ENCODE measurements around the gene PDIA5. TPM values are rescaled to one million over a fixed set of nuclear protein-coding genes. Genes with fewer than 3 reads are reported as not detected.

PDIA5 gene
- total RNA-seq, 1 experiment from 2014 or later, result 50.8 TPM

DNA sequence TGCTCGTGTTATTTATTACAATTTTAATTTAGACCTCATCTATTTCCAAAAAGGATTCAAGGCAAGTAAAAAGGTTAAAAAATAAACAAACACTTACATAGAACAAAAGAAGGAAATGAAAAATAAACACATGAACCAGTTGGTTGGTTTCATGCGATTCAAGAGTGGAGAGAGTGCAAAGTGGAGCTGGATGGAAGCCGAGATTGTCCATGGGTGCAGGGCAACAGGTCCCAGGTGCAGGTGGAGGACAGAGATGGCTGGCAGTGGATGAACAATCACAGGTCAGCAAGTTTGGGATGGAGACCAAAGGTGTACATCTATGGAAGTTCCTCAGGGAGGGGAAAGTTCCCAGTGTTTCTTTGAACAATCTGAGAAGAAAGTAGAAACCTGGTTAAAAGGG is 27.6 kb upstream of the PDIA5 start:
- Histone ChIP-seq H3K27me3 (ENCODE audit: insufficient read depth, low read length) (0 out of 2 replicates have a peak, but pooled peaks cover 4% of the 10 kb centered on the region), H3K9ac (ENCODE audit: low read length) (no peak overlapping the region), H3K27ac (ENCODE audit: low read depth, low read length) (no peak overlapping the region), H3K4me1 (ENCODE audit: control insufficient read depth in 1 of 2, insufficient read depth in 2 of 2, low read length in 2 of 2) (no peaks in the 10 kb centered on the region), H4K20me1 (ENCODE audit: insufficient read depth) (no peaks in the 10 kb centered on the region), H2AFZ (ENCODE audit: low read depth, low read length, poor library complexity, severe bottlenecking) (no peak overlapping the region), H3K4me2 (ENCODE audit: low read length) (no peak overlapping the region), H3K9me2 (ENCODE audit: insufficient read depth) (no peaks in the 10 kb centered on the region), H3K36me3 (ENCODE audit: control insufficient read depth in 1 of 2, insufficient read depth in 2 of 2, low read length in 2 of 2) (no peaks in the 10 kb centered on the region), H3K4me3 (replicated peaks in 1 of 2; ENCODE audit: low read depth in 1 of 2, low read length in 2 of 2) (no peak overlapping the region), H3K9me3 (ENCODE audit: control insufficient read depth in 1 of 2, insufficient read depth in 1 of 2, low read depth in 1 of 2, low read length in 2 of 2) (no peaks in the 10 kb centered on the region), H3K79me2 (ENCODE audit: insufficient read depth, low read length) (no peaks in the 10 kb centered on the region)
- ChIA-PET RAD21 (ENCODE audit: low non-redundant PET in 1 of 2, low total read pairs in 2 of 2, uncharacterized antibody in 2 of 2, unreplicated experiment in 2 of 2) (no interaction called here), CTCF (no interaction called here), POLR2A (no interaction called here)
- DNase-seq (ENCODE audit: low read depth, low spot score) (no peak), ATAC-seq (no peak)
- BruUV-seq (replicated peaks), result no TSS peak
- TF ChIP-seq TCF7L2 (IDR thresholded peaks at IDR 0.05; ENCODE audit: borderline replicate concordance, extremely low read depth, insufficient read depth, insufficient read length), result no peak
- no peak for TF ChIP-seq FOSL1 (IDR thresholded peaks at IDR 0.05; ENCODE audit: low read depth)
- TF ChIP-seq, protein P1, sequence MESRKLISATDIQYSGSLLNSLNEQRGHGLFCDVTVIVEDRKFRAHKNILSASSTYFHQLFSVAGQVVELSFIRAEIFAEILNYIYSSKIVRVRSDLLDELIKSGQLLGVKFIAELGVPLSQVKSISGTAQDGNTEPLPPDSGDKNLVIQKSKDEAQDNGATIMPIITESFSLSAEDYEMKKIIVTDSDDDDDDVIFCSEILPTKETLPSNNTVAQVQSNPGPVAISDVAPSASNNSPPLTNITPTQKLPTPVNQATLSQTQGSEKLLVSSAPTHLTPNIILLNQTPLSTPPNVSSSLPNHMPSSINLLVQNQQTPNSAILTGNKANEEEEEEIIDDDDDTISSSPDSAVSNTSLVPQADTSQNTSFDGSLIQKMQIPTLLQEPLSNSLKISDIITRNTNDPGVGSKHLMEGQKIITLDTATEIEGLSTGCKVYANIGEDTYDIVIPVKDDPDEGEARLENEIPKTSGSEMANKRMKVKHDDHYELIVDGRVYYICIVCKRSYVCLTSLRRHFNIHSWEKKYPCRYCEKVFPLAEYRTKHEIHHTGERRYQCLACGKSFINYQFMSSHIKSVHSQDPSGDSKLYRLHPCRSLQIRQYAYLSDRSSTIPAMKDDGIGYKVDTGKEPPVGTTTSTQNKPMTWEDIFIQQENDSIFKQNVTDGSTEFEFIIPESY (IDR thresholded peaks at IDR 0.05; ENCODE audit: extremely low read depth, insufficient replicate concordance, low read length), result no peak
- no peak for TF ChIP-seq EZH2 (IDR thresholded peaks at IDR 0.05)
- TF ChIP-seq, protein P2, sequence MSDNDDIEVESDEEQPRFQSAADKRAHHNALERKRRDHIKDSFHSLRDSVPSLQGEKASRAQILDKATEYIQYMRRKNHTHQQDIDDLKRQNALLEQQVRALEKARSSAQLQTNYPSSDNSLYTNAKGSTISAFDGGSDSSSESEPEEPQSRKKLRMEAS (IDR thresholded peaks at IDR 0.05), result no peak
- TF ChIP-seq EZH2phosphoT487 (IDR thresholded peaks at IDR 0.05; ENCODE audit: borderline replicate concordance), result no peak
- TF ChIP-seq CBX3 (IDR thresholded peaks at IDR 0.05; ENCODE audit: low read depth), result no peak
- TF ChIP-seq EGR1 (IDR thresholded peaks at IDR 0.05; ENCODE audit: low read depth), result no peak
- TF ChIP-seq YY1 (IDR thresholded peaks at IDR 0.05; ENCODE audit: extremely low read depth, insufficient replicate concordance, low read depth, low read length), result no peak
- no peak for TF ChIP-seq RAD21 (IDR thresholded peaks at IDR 0.05; ENCODE audit: low read depth)
- TF ChIP-seq POLR2AphosphoS5 (IDR thresholded peaks at IDR 0.05; ENCODE audit: low read depth, low read length), result no peak
- TF ChIP-seq CEBPB (IDR thresholded peaks at IDR 0.05; ENCODE audit: low read depth), result no peak
- TF ChIP-seq ZNF274 (IDR thresholded peaks at IDR 0.05; ENCODE audit: low read depth, low read length), result no peak
- no peak for TF ChIP-seq POLR2A (IDR thresholded peaks at IDR 0.05; ENCODE audit: borderline replicate concordance, extremely low read depth, insufficient read depth, insufficient read length)
- intact Hi-C loops (cut with micrococcal nuclease), result no loop called here

Measured in HCT116 (cell line).